Osteocyte (in vitro differentiated cells): ENCODE results near the gene AKAP1. TPM values are rescaled to one million over a fixed set of nuclear protein-coding genes. Genes with fewer than 3 reads are reported as not detected.

Experiments
- DNase-seq: peaks from one replicate; pipeline ENCODE4 v3.0.0; 2021; ENCODE audit warnings: mixed read lengths; ENCODE audit not compliant: unreplicated experiment; ENCODE audit errors: extremely low spot score
- H3K27ac Mint-ChIP-seq: one replicate; pipeline ENCODE4 v1.8.0; 2021; ENCODE audit warnings: mild to moderate bottlenecking, mixed read lengths; ENCODE audit not compliant: unreplicated experiment
- H3K27me3 Mint-ChIP-seq: one replicate; pipeline ENCODE4 v1.8.0; 2021; ENCODE audit warnings: mixed read lengths; ENCODE audit not compliant: unreplicated experiment
- H3K36me3 Mint-ChIP-seq: one replicate; pipeline ENCODE4 v1.8.0; 2021; ENCODE audit warnings: mixed read lengths; ENCODE audit not compliant: unreplicated experiment
- H3K4me1 Mint-ChIP-seq: one replicate; pipeline ENCODE4 v1.8.0; 2021; ENCODE audit warnings: mixed read lengths; ENCODE audit not compliant: unreplicated experiment
- H3K4me3 Mint-ChIP-seq: one replicate; pipeline ENCODE4 v1.8.0; 2021; ENCODE audit warnings: mild to moderate bottlenecking, moderate library complexity, mixed read lengths; ENCODE audit not compliant: unreplicated experiment
- H3K9me3 Mint-ChIP-seq: one replicate; pipeline ENCODE4 v1.8.0; 2021; ENCODE audit warnings: mixed read lengths; ENCODE audit not compliant: unreplicated experiment
- CTCF ChIP-seq: fragments of 200-600 bp; sonication (generic); IDR thresholded peaks from 2 replicates; pipeline ENCODE4 v1.5.0; 2021; ENCODE audit warnings: antibody characterized with exemption, mild to moderate bottlenecking, moderate library complexity
- total RNA-seq: library from RNA; stranded (reverse); gene quantifications from 2 replicates; pipeline ENCODE4 v1.2.1, GENCODE V29; 2021

AKAP1 gene
- total RNA-seq, 1 donor from 2014 or later: 16.8 TPM

- H3K27ac Mint-ChIP-seq: no peak overlapping the region
- no peaks in the 10 kb centered on the region for H3K9me3 Mint-ChIP-seq
- no peaks in the 10 kb centered on the region for H3K27me3 Mint-ChIP-seq
- TF ChIP-seq CTCF: no peak
- H3K4me1 Mint-ChIP-seq: no peaks in the 10 kb centered on the region
- H3K4me3 Mint-ChIP-seq: no peak overlapping the region
- DNase-seq: no peak
- H3K36me3 Mint-ChIP-seq: peaks cover 31% of the 10 kb centered on the region
Observed at GRCh38 chr17:57117798-57118197, 32.8 kb downstream of the AKAP1 start.

- TF ChIP-seq CTCF: no peak
- Mint-ChIP-seq H3K27ac (no peak overlapping the region), H3K4me1 (no peaks in the 10 kb centered on the region)
Observed at GRCh38 chr17:57120814-57121213, 35.8 kb downstream of the AKAP1 start.

GRCh38 chr17:57121308-57122042 lies 36.4 kb downstream of the AKAP1 start:
- no peaks in the 10 kb centered on the region for H3K27me3 Mint-ChIP-seq
- TF ChIP-seq CTCF: peak; percentile 70
- H3K36me3 Mint-ChIP-seq: peaks cover 28% of the 10 kb centered on the region
- no peak overlapping the region for H3K27ac Mint-ChIP-seq
- DNase-seq: no peak
- H3K4me1 Mint-ChIP-seq: no peaks in the 10 kb centered on the region
- no peak overlapping the region for H3K4me3 Mint-ChIP-seq
- H3K9me3 Mint-ChIP-seq: no peaks in the 10 kb centered on the region

More at GRCh38 chr17:57120814-57121213, 35.8 kb downstream of the AKAP1 start:
- Mint-ChIP-seq H3K4me3 (no peak overlapping the region), H3K36me3 (peaks cover 33% of the 10 kb centered on the region), H3K9me3 (no peaks in the 10 kb centered on the region), H3K27me3 (no peaks in the 10 kb centered on the region)
- DNase-seq: no peak

- Mint-ChIP-seq H3K4me3 (no peak overlapping the region), H3K4me1 (no peaks in the 10 kb centered on the region), H3K9me3 (no peaks in the 10 kb centered on the region), H3K27me3 (no peaks in the 10 kb centered on the region), H3K27ac (no peak overlapping the region), H3K36me3 (peaks cover 15% of the 10 kb centered on the region)
- no peak for TF ChIP-seq CTCF
- no peak for DNase-seq
Observed at GRCh38 chr17:57124053-57124452, 39.0 kb downstream of the AKAP1 start.

GRCh38 chr17:57125406-57125805 lies 40.4 kb downstream of the AKAP1 start:
- H3K9me3 Mint-ChIP-seq: no peaks in the 10 kb centered on the region
- no peak for DNase-seq
- H3K27ac Mint-ChIP-seq: no peak overlapping the region
- no peak for TF ChIP-seq CTCF
- H3K36me3 Mint-ChIP-seq: peaks cover 12% of the 10 kb centered on the region
- H3K4me1 Mint-ChIP-seq: no peaks in the 10 kb centered on the region
- H3K27me3 Mint-ChIP-seq: peaks cover 3% of the 10 kb centered on the region
- H3K4me3 Mint-ChIP-seq: no peak overlapping the region
